ENCODE results near the gene YPEL1.
"Not testable (repeated sequence)": the region's sequence is repeated elsewhere in the genome, so short reads cannot be mapped to it uniquely, and the experiment has no call there.

Gene YPEL1

DNA sequence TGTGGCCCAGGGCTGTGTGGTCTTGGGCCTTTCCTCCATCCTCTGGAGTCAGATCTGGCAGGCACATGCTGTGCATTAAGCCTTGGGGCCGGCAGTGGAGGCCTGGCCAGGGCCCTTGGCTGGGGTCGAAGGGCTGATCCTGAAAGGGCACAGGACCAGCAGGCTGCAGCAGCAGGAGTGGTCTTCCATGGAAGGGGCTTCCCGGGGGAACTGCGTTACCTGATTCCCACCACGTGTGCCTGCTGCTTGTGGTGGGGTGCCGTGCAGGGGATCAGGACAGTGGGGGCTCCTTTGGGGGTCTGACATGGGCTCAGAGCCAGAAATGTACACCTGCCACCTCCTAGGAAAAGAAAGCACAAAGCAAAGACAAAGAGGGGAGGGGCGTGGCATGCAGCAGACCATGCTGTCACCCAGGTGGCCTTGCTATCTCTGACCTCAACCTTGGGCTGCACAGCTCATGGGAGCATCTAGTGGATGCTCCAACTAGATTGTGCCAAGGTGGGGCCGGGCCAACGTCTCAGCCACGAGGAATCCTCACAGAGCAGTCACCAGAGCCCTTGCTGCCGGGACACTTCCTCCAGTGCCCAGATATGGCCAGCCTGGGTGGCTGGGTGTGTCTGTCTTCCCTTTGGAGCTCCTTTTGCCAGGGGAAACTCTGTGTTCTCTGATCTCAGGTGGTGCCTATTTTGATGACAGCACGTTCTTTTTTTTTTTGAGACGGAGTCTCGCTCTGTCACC lies 17.9 kb upstream of the YPEL1 start:
- DNase-seq: no peak

DNA sequence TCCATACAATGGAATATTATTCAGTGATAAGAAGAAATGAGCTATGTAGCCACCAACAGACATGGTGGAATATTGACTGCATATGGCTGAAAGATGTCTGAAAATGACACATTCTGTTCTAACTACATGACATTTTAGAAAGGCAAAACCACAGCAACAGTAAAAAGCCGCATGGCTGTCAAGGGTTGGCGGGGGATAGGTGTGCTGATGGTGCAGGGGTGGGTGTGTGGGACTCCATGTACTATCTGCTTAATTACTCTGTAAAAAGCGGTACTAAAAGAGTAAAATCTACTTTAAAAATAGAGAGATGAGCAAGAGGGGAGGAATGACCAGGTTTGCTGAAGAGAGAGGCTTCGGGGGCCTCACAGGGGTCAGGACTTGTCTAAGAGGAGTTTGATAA lies 16.7 kb upstream of the YPEL1 start:
- no peak for DNase-seq

DNA sequence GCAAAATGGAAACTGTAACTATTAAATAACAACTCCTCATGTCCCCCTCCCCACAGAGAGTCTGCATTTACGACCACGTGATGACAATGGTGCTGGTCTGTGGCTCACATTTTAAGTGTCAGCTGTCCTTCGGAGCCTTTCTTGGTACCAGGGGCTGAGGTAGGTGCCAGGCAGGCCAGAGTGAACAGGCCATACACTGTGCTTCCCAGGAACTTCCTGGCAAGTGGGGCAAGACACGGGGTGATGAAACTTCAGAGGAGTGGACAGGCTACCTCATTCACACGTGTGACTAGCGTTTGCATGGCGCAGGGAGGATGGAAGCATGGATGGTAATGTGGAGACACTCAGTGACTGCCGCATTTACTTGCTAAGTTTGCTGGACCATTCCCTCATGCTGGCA lies 10.4 kb upstream of the YPEL1 start:
- no peak for DNase-seq

DNA sequence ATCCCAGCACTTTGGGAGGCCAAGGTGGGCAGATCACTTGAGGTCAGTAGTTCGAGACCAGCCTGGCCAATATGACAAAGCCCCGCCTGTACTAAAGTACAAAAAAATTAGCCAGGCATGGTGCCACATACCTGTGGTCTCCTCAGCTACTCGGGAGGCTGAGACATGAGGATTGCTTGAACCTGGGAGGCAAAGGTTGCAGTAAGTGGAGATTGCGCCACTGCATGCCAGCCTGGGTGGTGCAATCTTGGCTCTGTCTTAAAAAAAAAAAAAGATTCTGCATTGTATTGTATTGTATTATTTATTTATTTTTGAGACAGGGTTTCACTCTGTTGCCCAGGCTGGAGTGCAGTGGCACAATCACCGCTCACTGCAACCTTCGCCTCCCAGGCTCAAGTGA lies 9.3 kb upstream of the YPEL1 start:
- not testable (repeated sequence) for DNase-seq

DNA sequence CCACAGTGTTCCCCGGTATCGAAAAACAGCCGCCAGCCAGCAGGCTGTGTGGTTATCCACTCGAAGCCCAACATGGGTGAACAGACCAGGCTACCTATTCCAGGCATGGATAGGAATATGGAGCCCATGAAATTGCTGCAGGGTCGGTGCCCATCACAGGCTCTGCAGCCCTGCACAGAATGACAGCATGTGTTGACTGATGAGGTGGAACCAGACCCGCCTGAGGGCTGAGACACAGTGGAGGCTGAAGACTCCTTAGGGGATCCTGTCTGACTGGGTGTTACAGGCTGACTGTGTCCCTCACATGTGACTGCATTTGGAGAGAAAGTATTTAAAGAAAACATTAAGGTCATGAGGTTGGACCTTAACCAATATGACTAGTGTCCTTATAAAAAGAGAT lies 6.2 kb upstream of the YPEL1 start:
- no peak for DNase-seq

DNA sequence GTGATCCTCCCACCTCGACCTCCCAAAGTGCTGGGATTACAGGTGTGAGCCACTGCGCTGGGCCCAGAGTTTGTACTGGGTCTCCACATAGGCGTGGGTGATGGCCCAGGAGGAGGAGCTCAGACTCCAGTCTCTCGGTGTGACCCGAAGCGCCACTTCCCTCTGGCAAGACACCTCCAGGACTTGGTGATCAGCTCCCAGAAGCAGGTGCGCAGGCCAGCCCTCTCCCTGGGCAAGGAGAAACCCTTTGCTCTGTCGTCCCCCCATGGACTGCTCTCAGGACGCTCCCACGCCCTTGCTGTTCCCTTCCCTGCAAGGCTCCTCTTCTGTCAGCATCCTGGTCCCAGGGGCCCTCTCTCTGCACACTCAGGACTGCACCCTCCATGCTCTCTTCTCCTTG lies 5.5 kb upstream of the YPEL1 start:
- DNase-seq: no peak

DNA sequence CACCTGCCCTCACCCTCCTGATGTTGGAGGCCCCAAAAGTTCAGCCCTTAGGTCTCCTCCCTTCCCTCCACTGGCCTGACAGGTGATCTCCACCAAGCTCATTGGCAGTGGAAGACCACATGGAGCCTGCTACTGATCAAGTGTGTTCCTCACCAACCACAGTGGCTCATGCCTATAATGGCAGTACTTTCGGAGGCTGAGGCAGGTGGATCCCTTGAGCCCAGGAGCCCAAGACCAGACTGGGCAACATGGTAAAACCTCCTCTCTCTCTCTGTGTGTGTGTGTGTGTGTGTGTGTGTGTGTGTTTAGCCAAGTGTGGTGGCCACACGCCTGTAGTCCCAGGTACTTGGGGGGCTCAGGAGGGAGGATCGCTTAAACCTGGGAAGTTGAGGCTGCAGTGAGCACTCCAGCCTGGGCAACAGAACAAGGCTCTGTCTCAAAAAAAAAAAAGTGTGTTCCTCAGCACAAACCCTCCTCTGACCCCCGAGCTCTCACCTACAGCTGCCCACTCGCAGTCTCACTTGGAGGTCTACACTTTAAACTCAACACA lies 4.3 kb upstream of the YPEL1 start:
- DNase-seq: no peak

DNA sequence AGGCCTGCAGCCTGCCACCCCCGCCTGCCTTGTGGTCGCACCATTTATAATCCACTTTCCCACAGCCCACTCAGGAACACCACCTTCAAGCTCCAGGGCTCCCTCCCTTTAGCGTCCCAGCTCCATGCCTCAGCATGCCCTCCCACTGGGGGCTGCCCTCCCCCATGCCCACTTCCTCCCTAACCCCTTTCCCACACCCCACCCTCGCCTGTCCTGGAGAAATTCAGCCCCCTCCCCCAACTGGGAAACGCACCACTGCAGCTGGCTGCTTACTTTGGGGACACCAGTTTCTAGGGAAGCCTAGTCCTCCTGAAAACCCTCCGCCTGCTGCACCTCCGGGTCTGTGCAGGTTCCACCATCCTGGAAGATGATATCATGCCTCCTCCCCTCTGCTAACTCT lies 3.4 kb upstream of the YPEL1 start:
- no peak for DNase-seq

DNA sequence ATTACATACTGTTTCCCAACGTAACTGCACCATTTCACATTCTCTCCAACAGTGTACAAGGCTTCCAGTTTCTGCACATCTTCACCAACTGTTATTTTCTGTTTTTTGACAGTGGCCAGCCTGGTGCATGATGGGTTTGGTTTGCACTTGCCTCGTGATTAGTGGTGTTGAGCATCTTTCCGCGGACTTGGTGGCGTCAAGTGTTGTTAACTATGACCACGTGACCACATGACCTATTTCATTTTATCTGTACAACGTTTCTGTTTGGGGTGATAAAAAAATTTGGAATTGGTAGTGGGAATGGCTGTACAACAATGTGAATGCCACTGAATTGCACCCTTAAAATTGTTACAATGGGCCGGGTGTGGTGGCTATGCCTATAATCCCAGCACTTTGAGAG lies 2.5 kb upstream of the YPEL1 start:
- DNase-seq: no peak

DNA sequence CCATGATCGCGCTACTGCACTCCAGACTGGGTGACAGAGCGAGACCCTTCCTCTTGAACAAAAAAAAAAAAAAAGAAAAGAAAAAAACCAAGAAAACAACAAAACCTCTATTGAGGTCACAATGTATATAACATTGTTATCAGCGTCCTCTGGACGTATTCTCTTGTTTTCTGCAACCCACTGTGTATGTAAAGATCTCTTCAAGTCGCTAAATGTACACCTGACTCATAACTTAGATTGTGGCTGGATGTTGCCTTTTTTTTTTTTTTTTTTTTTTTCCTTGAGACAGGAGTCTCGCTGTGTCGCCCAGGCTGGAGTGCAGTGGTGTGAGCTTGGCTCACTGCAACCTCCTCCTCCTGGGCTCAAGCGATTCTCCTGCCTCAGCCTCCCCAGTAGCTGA lies 1.4 kb upstream of the YPEL1 start:
- DNase-seq: no peak

DNA sequence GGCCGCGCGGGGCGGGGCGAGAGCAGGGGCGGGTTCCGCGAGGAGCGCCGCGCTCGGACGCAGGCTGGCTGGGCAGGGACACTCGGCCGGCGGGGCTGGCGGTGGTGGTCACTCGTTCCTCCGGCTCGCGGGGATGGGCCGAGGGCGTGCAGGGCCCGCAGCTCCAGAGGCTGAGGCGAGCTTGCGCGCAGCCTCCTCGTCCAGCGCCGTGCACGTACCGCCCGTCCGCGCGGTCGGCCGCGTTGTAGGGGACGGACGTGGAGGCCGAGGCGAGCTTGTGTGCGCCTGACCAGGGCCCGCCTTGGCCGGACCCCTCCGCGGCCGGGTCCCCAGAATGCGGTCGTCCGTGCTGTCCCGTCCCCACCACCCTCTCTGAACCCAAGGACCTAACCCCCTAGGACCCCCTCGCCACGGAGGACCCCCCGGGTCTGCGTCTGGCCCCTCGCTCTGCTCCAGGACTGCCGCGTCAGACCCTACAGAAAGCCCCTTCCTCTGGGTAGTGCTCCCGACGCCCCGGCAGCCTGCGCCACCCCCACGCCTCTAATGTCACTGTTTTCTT lies 569 bp upstream of the YPEL1 start:
- DNase-seq: no peak

DNA sequence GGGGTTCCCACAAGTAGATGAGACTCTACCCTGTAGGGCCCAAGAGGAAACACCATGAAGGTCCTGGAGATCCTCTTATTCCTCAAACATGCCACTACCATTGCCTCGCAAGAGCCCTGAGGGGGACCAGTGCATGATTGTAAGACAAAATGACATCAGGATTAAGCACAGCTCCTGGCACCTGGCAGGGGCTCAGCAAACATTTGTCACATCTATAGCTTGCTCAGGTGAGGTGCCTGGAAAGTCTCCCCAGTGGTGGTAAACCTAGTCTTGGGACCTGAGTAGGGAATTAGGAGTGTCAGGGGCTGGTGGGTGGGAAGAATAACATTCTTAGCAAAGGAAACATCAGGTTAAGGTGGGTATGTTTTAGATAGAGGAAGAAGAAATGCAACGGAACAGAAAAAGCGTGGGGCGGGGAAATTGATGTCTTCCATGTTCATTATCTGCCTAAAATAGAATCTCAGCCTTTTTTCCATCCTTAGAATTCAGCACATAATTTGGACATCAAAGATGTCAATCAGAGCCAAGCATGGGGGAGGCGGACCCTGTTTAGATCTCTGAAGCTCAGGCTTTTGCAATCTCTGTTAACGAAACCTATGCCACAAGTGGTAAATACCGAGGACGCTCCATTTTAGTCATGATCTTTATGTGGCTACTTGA lies 924 bp downstream of the YPEL1 start:
- peak; percentile 62 for DNase-seq

DNA sequence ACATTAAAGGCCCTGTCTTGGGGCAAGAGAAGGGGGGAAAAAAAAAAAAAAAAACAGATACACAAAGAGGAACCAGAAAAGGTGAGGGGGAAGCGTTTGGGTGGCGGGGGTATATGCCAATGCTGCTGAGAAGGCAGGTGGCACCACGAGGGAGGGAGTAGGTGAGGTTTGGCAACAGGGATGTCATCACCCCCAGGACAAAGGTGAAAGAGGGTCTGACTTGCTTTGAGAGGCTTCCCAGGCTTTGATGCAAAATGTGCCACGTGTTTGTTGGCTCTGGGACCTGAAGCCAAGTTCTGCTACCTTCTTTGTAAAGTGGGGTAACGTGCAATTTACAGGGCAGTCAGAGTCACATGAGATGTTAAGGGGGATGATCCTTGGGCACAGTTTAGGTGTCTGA lies 4.1 kb downstream of the YPEL1 start:
- no peak for DNase-seq

DNA sequence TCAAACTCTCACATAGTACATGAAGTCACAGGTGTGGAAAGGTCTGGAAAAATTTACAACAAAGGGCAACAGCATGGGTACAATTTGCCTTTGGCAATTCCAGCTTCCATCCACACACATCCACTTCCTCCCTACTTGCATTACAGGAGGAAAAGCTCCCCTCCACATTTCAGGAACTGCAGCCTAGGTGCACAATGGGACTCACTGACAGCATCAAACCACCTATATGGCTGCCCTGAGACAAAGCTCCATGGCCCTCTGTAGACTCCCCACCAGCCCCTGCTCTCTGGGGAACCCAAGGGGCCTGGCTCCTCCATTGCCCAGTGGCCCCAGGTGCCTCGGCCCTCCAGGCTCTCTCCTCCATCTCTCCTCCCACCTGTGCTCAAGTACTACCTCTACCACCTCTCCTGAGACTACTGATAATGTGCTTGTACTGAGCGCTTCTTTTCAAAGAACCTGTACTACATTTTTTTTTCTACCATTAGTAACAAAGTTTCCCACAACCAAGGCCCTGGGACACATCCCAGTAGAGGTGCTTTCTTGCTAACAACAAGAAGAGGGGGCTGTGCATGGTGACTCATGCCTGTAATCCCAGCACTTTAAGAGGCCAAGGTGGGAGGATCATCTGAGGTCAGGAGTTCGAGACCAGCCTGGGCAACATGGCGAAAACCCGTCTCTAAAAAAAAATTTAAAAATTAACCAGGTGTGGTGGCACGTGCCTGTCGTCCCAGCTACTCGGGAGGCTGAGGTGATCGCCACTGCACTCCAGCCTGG lies 4.9 kb downstream of the YPEL1 start:
- DNase-seq: no peak

DNA sequence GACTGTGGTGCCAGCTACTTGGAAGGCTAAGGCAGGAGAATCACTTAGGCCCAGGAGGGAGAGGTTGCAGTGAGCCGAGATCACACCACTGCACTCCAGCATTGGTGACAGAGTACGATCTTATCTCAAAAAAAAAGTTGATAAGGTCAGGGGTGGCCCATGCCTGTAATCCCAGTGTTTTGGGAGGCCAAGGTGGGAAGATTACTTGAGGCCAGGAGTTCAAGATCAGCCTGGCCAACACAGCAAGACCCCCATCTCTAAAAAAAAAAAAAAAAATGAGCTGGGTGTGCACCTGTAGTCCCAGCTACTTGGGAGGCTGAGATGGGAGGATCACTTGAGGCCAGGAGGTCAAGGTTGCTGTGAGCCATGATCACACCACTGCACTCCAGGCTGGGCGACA lies 6.4 kb downstream of the YPEL1 start:
- not testable (repeated sequence) for DNase-seq

DNA sequence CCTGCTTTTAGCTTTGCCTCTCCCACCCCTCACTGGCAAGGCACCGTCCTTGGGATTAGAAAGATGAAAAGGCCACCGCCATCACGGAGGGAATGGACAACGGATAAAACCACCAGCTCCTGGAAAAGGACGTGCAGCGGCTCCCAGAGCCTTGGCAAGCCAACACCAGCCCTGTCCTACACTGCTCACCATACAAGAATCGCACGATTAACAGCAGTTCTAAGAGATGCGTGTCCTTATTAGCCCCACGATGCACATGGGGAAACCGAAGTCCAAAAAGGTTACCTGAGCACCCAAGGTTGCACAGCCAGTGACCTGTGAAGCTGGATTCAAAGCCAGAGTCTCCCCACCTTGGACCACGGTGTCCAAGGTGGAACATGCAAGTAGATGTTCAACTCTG lies 7.3 kb downstream of the YPEL1 start:
- no peak for DNase-seq

DNA sequence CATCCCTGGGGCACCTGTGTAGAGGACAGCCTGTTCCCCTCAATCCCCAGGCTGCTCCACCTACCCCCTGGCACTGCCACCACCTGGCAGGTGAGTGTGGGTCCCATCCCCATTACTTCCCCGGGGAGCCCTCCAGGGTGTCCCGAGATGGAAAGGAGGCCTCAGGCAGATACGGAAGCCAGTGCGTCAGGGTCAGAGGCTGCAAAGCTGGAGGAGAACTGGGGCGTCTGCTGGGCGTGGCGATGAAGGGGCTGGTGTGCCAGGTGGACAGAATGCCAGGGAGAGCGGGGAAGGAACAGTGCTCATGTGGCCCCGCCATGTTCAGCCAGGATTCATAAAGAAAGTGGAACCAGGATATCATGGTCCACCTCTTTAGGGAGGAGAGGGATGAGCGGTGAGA lies 7.8 kb downstream of the YPEL1 start:
- no peak for DNase-seq

DNA sequence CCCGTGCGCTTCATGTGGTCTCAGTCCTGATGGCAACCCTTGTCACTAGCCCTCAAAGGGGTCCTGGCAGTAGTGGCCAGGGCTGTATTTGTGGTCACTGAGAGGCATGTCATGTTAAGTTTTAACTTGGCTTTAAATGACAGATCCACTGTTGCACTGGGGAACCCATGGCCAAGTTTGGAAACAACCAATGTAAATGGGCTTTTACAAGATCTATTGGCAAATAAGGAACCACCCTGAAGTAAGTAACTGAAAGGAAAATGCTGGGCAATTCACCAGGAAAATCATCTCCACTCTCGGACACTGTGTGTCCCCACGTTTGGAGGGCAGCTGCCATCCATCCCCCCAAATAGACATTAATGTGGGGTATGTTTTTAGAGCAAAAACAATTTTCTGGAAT lies 8.4 kb downstream of the YPEL1 start:
- no peak for DNase-seq

DNA sequence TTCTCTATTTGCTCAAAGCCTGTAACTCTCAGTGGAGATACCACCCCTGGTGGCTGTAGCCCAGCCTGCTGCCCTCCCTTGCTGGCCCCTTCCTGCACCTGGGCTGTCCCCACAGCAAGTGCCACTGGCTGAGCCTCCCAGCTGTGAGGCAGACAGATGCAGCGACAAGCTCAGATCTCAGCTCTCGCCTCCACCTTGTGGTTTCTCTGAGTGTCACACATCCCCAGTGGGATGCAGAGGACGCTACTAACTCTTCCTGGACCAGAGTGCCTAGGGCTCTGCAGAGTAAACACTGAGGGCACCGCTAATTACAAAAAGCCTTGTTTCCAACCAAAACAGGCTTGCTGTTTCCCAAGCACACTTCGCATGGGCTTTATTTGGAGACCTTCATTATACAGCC lies 8.9 kb downstream of the YPEL1 start:
- peak; percentile 85 for DNase-seq

DNA sequence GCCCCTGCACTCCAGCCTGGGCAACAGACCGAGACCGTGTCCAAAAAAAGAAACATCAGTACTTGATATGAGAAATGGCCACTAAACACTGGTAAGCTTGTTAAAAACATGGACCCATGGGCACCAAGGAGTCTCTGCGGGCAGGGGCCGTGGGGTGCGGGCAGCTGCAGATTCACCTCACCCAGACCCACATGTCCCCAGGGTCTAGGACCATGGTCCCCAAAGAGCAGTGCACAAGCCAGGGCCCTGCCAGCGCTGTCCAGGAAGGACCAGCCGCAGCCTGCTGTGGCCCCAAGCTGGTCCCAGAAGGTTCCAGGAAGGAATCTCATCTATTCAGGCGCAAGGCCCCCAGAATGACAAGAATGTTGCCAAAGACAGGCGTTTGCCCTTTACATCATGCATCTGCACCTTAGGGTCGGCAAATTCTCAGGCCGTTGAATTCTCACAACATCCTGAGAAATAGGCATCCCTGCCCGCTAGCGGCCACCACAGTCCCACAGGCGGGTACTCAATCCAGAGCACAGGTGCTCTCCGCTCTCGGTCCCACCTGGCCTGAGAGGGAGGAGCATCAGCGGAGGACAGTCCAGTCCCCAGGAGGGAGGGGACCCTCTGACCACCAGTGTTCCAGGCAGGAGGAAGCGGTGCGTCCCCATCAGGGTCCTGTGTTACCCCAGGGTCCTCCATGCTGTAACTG lies 9.5 kb downstream of the YPEL1 start:
- no peak for DNase-seq

DNA sequence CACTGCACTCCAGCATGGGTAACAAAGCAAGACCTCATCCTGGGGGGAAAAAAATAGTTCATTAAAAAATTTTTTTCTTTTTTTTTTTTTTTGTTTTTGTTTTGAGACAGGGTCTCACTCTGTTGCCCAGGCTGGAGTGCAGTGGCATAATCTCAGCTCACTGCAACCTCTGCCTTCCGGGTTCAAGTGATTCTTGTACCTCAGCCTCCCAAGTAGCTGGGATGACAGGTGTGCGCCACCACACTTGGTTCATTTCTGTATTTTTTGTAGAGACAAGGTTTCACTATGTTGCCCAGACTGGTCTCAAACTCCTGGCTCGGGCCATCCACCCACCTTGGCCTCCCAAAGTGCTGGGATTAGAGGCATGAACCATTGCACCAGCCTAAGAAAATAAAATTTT lies 11.1 kb downstream of the YPEL1 start:
- DNase-seq: not testable (repeated sequence)

DNA sequence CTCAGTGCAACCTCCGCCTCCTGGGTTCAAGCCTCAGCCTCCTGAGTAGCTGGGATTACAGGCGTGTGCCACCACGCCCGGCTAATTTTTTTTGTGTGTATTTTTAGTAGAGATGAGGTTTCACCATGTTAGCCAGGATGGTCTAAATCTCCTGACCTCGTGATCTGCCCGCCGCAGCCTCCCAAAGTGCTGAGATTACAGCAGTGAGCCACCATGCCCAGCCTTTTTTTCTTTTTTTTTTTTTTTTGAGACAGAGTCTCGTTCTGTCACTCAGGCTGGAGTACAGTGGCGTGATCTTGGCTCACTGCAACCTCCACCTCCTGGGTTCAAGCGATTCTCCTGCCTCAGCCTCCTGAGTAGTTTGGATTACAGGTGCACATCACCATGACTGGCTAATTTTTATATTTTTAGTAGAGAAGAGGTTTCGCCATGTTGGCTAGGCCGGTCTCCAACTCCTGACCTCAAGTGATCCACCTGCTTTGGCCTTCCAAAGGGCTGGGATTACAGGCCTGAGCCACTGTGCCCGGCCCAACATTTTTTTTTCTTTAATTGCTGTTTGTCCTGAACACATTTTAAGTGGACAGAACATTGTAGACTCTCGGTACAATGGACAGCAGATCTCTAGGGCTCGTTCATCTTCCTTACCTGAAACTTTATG lies 14.3 kb downstream of the YPEL1 start:
- not testable (repeated sequence) for DNase-seq

All from NCI-H69 (cell line).